Ascending aorta (tissue), 2 donors: ENCODE measurements around the gene FOXD4L1. TPM values are rescaled to one million over a fixed set of nuclear protein-coding genes. Genes with fewer than 3 reads are reported as not detected.
A peak's percentile ranks its signal among the peaks of the same experiment; 100 is the strongest.
"Not testable (repeated sequence)": the region's sequence is repeated elsewhere in the genome, so short reads cannot be mapped to it uniquely, and the experiment has no call there.

Experiments used
- DNase-seq, 2 donors: peaks; one replicate each; pipeline ENCODE4 v3.0.0-alpha.2; 2019; ENCODE audit warnings: low spot score in 2 of 2
- H3K27ac ChIP-seq, 2 donors: fragments of 200-600 bp; sonication (generic); one replicate each; pipeline ENCODE4 v1.5.1; 2016 to 2017; ENCODE audit warnings: mild to moderate bottlenecking in 1 of 2
- H3K27me3 ChIP-seq: fragments of 200-600 bp; sonication (generic); one replicate; pipeline ENCODE4 v1.5.1; 2017
- H3K36me3 ChIP-seq, 2 donors: fragments of 200-600 bp; sonication (generic); one replicate each; pipeline ENCODE4 v1.5.1; 2016
- H3K4me1 ChIP-seq, 2 donors: fragments of 200-600 bp; sonication (generic); one replicate each; pipeline ENCODE4 v1.5.1; 2016 to 2017; ENCODE audit warnings: mild to moderate bottlenecking in 1 of 2
- H3K4me3 ChIP-seq, 2 donors: fragments of 200-600 bp; sonication (generic); one replicate each; pipeline ENCODE4 v1.5.1; 2016 to 2017; ENCODE audit warnings: mild to moderate bottlenecking in 1 of 2
- H3K9me3 ChIP-seq, 2 donors: fragments of 200-600 bp; sonication (generic); one replicate each; pipeline ENCODE4 v1.5.1; 2016
- intact Hi-C: fragments of 100-400 bp; cut with DNase I; formaldehyde crosslinking; loops from one replicate; pipeline ENCODE4 v1.15.1; 2023
- total RNA-seq: library from RNA; depleted of rRNA; stranded (reverse); fragments of >200 nt; gene quantifications from one replicate; pipeline ENCODE4 v1.1.0, GENCODE V29; 2016

Gene FOXD4L1
- total RNA-seq, 1 donor from 2014 or later = not detected

DNA sequence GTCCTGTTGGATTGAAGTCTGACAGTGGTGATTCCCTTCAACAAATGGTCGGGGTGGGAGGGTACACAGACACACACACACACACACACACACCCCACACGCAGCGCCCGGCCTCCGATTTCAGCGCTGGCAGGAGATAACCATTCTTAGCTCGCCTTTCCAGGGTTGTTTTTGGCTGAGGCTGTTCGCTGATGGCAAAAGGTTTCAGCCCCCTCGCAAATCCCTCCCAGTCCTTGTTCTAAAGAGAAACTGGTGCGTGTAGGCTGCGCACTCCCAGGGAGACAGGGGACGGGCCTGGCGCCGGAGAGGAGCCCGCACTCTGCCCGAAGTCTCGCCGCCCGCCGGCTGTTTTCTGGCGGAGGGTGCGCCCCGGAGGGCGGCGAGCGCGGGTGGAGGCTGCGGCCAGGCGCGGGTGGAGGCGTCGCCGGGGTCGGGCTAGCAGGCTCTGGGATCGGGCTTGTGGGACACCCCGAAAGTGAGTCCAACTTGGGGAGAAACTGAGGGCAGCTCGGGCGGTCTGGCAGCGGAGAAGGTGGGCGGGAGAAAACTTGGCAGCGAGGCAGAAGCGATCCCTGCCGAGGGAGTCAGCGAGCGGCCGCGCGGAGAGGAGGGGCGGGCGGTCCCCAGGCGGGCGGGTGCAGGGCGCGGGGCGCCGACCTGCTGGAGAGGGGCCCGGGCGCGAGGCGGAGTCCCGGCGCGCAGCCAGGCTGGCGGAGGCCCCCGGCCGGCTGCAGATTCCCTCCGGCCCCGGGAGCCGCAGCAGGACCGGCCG, 42.9 kb downstream of the FOXD4L1 start:
- peak overlapping the region; percentile 50 to 72 for H3K27ac ChIP-seq
- H3K9me3 ChIP-seq, H3K27me3 ChIP-seq, intact Hi-C loops, H3K4me1 ChIP-seq, H3K36me3 ChIP-seq: not testable (repeated sequence)
- DNase-seq = peak in 1 of 2 donors; percentile 67
- H3K4me3 ChIP-seq = peak overlapping the region; percentile 65 to 73

GRCh38 chr2:113541976-113542485, 43.6 kb downstream of the FOXD4L1 start:
- peak overlapping the region; percentile 65 to 73 for H3K4me3 ChIP-seq
- H3K27me3 ChIP-seq, intact Hi-C loops, H3K27ac ChIP-seq, H3K36me3 ChIP-seq, H3K4me1 ChIP-seq, H3K9me3 ChIP-seq, DNase-seq: not testable (repeated sequence)

- H3K36me3 ChIP-seq, DNase-seq, H3K4me1 ChIP-seq, H3K27me3 ChIP-seq, intact Hi-C loops, H3K9me3 ChIP-seq, H3K27ac ChIP-seq: not testable (repeated sequence)
- H3K4me3 ChIP-seq = peak overlapping the region in 1 of 2 donors; percentile 73
Measured at GRCh38 chr2:113542529-113542928, 44.1 kb downstream of the FOXD4L1 start.

Other genes starting within 250 kb of the FOXD4L1 start
- 0.11 TPM for gene PAX8, start 219.7 kb upstream of the FOXD4L1 start, total RNA-seq
- 1.3 TPM for gene ZNG1B, start 61.0 kb upstream of the FOXD4L1 start, total RNA-seq
- 5.5 TPM for gene RABL2A, start 128.6 kb downstream of the FOXD4L1 start, total RNA-seq